ENCODE results near the gene HOXB3. TPM values are rescaled to one million over a fixed set of nuclear protein-coding genes. Genes with fewer than 3 reads are reported as not detected.

HOXB3 gene
- total and polyA plus RNA-seq, 2 of the 4 experiments (the other 2 are of a cell fraction) = 6.3 to 59.6 TPM

- TF ChIP-seq POLR2A (IDR thresholded peaks at IDR 0.05; ENCODE audit: low read depth, low read length) (no peak), MAZ (IDR thresholded peaks at IDR 0.05; ENCODE audit: borderline replicate concordance, low read depth, low read length) (no peak), NFE2L2 (IDR thresholded peaks at IDR 0.05; ENCODE audit: low read depth, low read length) (no peak)
Observed at GRCh38 chr17:48527547-48527932, 62.5 kb downstream of the HOXB3 start (continued).

- no peak for DNase-seq
- no peak for ATAC-seq (ENCODE audit: low read depth)
- intact Hi-C loops (cut with micrococcal nuclease) = no loop called here
- ChIA-PET CTCF (no interaction called here), POLR2A (ENCODE audit: unreplicated experiment) (no interaction called here)
- Histone ChIP-seq H3K36me3 (ENCODE audit: control insufficient read depth, insufficient read depth, low read length) (no peaks in the 10 kb centered on the region), H3K27ac (ENCODE audit: insufficient read depth, low read length) (no peak overlapping the region), H3K14ac (replicated peaks; ENCODE audit: low read depth, low read length) (no peak overlapping the region), H4K91ac (ENCODE audit: insufficient read depth, low read depth, low read length) (no peak overlapping the region), H2BK20ac (ENCODE audit: low read depth, low read length) (no peak overlapping the region), H3K4me2 (ENCODE audit: low read depth, low read length) (no peak overlapping the region), H2AK9ac (replicated peaks; ENCODE audit: low read depth, low read length, poor library complexity) (no peak overlapping the region), H2BK120ac (ENCODE audit: low read depth, low read length) (no peak overlapping the region), H2BK5ac (ENCODE audit: low read depth, low read length, poor library complexity, severe bottlenecking) (no peak overlapping the region), H3K4me1 (ENCODE audit: control insufficient read depth, insufficient read depth, low read length) (peaks cover 11% of the 10 kb centered on the region), H3K4ac (ENCODE audit: low read depth, low read length) (no peak overlapping the region), H2AFZ (replicated peaks; ENCODE audit: low read length, poor library complexity) (peak overlapping the region; percentile 13), H3K18ac (ENCODE audit: low read depth, low read length) (no peak overlapping the region), H3K9me1 (ENCODE audit: insufficient read depth, low read length) (0 out of 2 replicates have a peak, but pooled peaks cover 1% of the 10 kb centered on the region), H3K79me1 (ENCODE audit: low read depth in 1 of 2, low read length in 2 of 2) (no peaks in the 10 kb centered on the region), H3K4me3 (ENCODE audit: insufficient read depth, low read depth, low read length) (no peak overlapping the region), H4K20me1 (ENCODE audit: insufficient read depth, low read length) (no peaks in the 10 kb centered on the region), H4K8ac (ENCODE audit: low read depth in 2 of 2, low read length in 2 of 2) (no peak overlapping the region), H4K5ac (ENCODE audit: low read depth, low read length) (no peak overlapping the region), H2BK15ac (ENCODE audit: low read depth, low read length) (no peak overlapping the region), H3K27me3 (ENCODE audit: control insufficient read depth, insufficient read depth, low read length) (peaks cover 14% of the 10 kb centered on the region), H3K9ac (ENCODE audit: low read depth, low read length) (no peak overlapping the region), H3K56ac (ENCODE audit: extremely low read depth, insufficient read depth, low read length) (no peak overlapping the region), H2AK5ac (ENCODE audit: low read depth, low read length) (0 out of 2 replicates have a peak overlapping the region, but pooled peaks have one; percentile 37), H3K9me3 (ENCODE audit: control insufficient read depth, insufficient read depth, low read length) (no peaks in the 10 kb centered on the region), H3K23ac (ENCODE audit: low read depth, low read length) (no peak overlapping the region)
- WGBS, 2 experiments (ENCODE audit: extremely low coverage in 2 of 2, insufficient read length in 1 of 2) = 48% methylated on average over 27 of the region's 59 CpGs; no CpG with 5 or more reads in 1 of the 2 experiments
- dilution Hi-C loops (cut with HindIII; ENCODE audit: low sequenced_read_pairs, unreplicated experiment) = no loop called here
- no TSS peak for BruUV-seq (replicated peaks)
- in situ Hi-C loops (cut with MboI; ENCODE audit: low sequenced_read_pairs) = no loop called here
- no peak for TF ChIP-seq USF2 (IDR thresholded peaks at IDR 0.05; ENCODE audit: low read depth, low read length)
Observed at GRCh38 chr17:48526608-48527546, 63.2 kb downstream of the HOXB3 start.
